GM21619 (cell line): ENCODE measurements around the gene ACCSL.

Experiments used
- ATAC-seq: cut with Tn5 transposase; IDR thresholded peaks from one replicate; pipeline ENCODE4 v1.9.1; 2021; ENCODE audit not compliant: unreplicated experiment

The ACCSL gene

GRCh38 chr11:44057340-44057739, 9.6 kb downstream of the ACCSL start:
- no peak for ATAC-seq

- ATAC-seq = no peak
These were observed 10.5 kb downstream of the ACCSL start for GRCh38 chr11:44058275-44058674.

DNA sequence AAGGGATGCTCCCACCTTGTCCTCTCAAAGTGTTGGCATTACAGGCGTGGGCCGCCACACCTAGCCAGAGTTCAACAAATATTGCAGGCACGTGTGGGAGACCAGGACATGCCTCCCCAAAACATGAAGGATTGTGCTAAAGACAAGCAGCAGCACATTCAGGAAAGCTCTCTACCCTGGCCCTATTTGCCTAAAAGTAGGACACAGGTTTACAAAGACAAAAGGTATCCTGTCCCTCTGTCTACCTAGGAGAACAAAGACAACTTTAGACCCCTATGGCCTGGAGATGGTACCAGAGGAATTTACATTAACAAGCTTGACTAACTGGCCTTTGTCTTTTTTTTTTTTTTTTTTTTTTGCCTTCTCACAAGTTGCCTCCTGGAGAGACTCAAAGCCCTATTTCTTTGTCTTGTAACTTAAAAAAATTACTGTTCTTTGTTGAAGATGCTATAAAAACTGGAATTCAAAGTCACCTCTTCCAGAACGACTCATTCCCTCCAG, 17.4 kb downstream of the ACCSL start:
- no peak for ATAC-seq

DNA sequence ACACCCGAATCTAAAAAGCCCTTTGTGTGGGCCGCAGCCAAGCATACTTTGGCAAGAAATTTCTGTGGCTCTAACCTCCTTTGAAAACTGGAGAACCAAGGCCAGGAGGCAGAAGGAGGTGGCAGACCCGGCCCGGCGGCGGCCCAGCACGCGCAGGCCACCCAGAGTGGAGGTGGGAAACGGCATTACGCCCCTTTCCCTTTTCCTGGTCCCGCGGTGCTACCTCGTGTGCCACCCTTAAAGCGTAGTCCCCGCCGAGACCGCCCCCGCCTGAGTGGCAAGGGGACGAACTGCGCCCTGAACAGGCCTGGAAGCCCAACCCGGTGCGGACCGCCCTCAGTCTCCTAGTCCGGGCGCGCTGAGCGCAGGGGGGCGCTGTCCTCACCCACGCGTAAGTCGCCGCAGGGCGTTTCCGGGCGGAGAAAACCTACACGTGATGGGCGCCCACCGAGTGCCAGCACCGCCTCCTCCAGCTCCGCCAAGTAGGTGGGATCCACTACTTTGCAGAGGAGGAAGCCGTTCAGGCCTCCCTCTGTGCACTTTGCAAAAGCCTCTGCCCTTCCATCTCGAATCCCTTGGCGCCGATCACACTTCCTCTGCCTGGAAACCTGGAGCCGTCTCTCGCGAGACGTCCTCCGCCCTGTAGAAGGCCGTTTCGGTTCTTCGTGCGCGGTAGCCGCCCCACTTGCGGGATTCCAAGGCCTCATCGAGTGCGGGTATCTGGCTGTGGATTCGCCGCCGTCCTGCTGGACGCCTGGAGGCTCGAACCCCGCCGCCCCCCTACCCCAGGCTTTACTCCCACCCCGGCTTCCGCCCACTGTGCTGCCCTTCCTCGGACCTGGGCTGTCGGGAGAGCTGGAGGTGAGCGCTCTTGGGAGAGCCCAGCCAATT, 18.3 kb downstream of the ACCSL start, which contains the start of gene ACCS:
Gene ACCS (plus strand): TSS at position 430 of the 891 bp plus-strand sequence. CDS start 1,358 bp downstream, outside the sequence.
- ATAC-seq = peak; percentile 94

- no peak for ATAC-seq
These were observed 19.0 kb downstream of the ACCSL start for GRCh38 chr11:44066732-44067141.

- no peak for ATAC-seq
These were observed 19.5 kb downstream of the ACCSL start for GRCh38 chr11:44067266-44067665.

DNA sequence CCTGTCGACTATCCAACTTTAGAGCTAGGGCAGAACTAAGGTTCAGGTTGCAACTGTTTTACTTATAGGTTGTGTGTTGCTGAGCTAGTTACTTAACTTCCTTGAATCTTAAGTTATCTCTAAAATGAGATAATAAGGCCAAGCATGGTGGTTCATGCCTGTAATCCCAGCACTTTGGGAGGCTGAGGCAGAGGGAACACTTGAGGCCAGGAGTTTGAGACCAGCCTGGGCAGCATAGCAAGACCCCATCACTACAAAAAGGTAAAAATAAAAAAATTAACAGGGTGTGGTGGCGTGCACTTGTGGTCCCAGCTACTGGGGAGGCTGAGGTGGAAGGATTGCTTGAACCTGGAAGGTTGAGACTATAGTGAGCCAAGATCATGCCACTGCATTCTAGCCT, 20.4 kb downstream of the ACCSL start:
- no peak for ATAC-seq

- ATAC-seq = no peak
These were observed 23.4 kb downstream of the ACCSL start for GRCh38 chr11:44071157-44071556.

- no peak for ATAC-seq
These were observed 25.2 kb downstream of the ACCSL start for GRCh38 chr11:44072757-44073658.

DNA sequence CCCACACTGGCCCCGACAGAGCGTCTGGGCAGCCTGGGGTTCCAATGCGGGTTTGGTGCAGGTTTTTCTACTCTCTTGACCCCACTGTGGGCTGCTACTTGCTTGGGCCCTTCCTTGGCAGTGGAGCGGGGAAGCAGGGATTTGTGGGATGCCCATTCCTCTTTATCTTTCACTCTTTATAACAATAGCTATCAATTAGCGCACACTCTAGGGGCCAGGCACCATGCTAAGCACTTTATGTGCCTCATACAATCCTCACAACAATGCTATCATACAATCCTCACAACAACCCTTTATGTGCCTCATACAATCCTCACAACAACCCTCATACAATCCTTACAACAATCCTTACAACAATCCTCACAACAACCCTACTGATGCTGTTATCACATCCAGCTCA, 31.0 kb downstream of the ACCSL start:
- no peak for ATAC-seq

DNA sequence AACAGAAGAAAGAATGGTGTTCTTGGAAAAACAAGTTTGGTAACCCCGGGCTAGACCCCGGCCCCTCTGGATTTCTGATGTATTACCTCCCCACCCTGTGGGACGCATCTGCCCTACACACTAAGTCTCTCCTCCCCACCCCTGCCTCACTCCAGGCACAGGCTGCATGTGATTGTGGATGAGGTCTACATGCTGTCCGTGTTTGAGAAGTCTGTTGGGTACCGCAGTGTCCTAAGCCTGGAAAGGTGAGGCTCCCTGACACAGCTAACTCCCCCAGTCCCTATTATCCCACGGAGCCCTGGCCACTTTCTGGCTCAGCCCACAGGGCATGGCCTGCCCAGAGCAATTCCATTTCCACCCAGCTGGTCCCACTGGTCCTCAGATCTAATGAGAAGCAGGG, 31.6 kb downstream of the ACCSL start:
- no peak for ATAC-seq

DNA sequence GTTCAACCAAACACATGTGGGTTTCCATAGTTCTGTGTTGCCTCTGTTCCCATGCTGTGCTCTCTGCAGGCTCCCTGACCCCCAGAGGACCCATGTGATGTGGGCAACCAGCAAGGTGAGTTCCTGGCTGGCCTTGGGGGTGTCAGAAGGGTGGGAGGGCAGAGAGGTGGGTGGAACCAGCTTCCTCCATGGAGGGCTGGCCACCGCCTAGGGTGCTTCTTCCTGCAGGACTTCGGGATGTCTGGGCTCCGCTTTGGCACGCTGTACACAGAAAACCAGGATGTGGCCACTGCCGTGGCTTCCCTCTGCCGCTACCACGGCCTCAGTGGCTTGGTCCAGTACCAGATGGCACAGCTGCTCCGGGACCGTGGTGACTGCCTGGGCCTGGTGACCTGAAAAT, 33.2 kb downstream of the ACCSL start:
- no peak for ATAC-seq

- ATAC-seq = no peak
These were observed 34.9 kb downstream of the ACCSL start for GRCh38 chr11:44082645-44083044.

GRCh38 chr11:44083433-44083832, 35.7 kb downstream of the ACCSL start:
- ATAC-seq = no peak

- no peak for ATAC-seq
These were observed 36.1 kb downstream of the ACCSL start for GRCh38 chr11:44083906-44084305.

DNA sequence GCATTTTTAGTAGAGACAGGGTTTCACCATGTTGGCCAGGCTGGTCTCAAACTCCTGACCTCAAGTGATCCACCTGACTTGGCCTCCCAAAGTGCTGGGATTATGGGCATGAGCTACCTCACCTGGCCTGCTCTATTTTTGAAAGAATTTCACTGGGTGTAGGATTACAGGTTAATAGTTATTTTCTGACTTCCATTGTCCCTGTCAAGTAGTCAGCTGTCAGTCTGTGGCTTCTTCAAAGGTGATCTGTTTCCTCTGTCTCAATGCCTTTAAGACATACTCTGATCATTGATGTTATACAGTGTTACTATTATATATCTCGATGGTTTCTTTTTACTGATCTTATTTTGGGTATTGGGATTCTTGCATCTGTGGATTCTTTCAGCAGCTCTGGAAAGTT, 37.5 kb downstream of the ACCSL start:
- no peak for ATAC-seq

- ATAC-seq = no peak
These were observed 40.6 kb downstream of the ACCSL start for GRCh38 chr11:44088377-44088776.

- no peak for ATAC-seq
These were observed 41.1 kb downstream of the ACCSL start for GRCh38 chr11:44088871-44089270.

- ATAC-seq = no peak
These were observed 42.8 kb downstream of the ACCSL start for GRCh38 chr11:44090539-44090938.

- ATAC-seq = no peak
These were observed 46.6 kb downstream of the ACCSL start for GRCh38 chr11:44094260-44094868.
